HepG2 (cell line): ENCODE data around the gene LILRB5. TPM values are rescaled to one million over a fixed set of nuclear protein-coding genes. Genes with fewer than 3 reads are reported as not detected.

Source experiments
- ATAC-seq: fragments of 200-7000 bp; cut with Tn5 transposase; 3 replicates; pipeline ENCODE4 v1.9.1; 2020; ENCODE audit warnings: mild to moderate bottlenecking, moderate library complexity
- BruUV-seq: library from RNA; stranded (reverse); fragments of 400-500 nt; replicated peaks from 2 replicates; lab custom pipeline; 2021; lab: Mats Ljungman, UMichigan
- CTCF ChIA-PET: fragments of 300-600 bp; formaldehyde crosslinking; extraction: SDS; loops from one replicate; lab custom pipeline; 2021; ENCODE audit warnings: low total read pairs, inconsistent platforms, low intra/inter-chr PET ratio; lab: Yijun Ruan, JAX
- POLR2A ChIA-PET: fragments of 350-600 bp; sonication (Branson Sonifier 250); formaldehyde crosslinking; loops from one replicate; lab custom pipeline; 2020; ENCODE audit warnings: antibody characterized with exemption, inconsistent platforms; lab: Yijun Ruan, JAX
- DNase-seq: peaks from one replicate; pipeline ENCODE4 v3.0.0-alpha.2; 2015; ENCODE audit warnings: low spot score
- FAIRE-seq: peaks from 3 replicates; lab custom pipeline; 2011; peaks lifted over from hg19 to GRCh38; lab: Jason Lieb, UNC
- H2AFZ ChIP-seq: one replicate; pipeline ENCODE4 v1.6.1; 2011; ENCODE audit warnings: low read length, inconsistent platforms
- H3K27ac ChIP-seq: fragments of 300-600 bp; 3 replicates; pipeline ENCODE4 v1.8.0; 2011; ENCODE audit warnings: mixed run types, mild to moderate bottlenecking, mixed read lengths, low read length, inconsistent platforms; ENCODE audit not compliant: insufficient read depth; ENCODE audit errors: extremely low read length
- H3K27me3 ChIP-seq, 2 experiments: fragments of 200-600 bp in 1 of 2; 2 replicates in 1 of 2; 3 replicates in 1 of 2; pipeline versions ENCODE4 v1.6.0 to v1.8.0; 2011; ENCODE audit warnings: low read length in 2 of 2, mild to moderate bottlenecking in 2 of 2, moderate library complexity in 2 of 2, inconsistent platforms in 1 of 2; ENCODE audit not compliant: insufficient read depth in 2 of 2, control insufficient read depth in 1 of 2
- H3K36me3 ChIP-seq, 2 experiments: fragments of 200-600 bp in 1 of 2; replicated peaks in 1 of 2; 2 replicates in 1 of 2; 3 replicates in 1 of 2; pipeline versions ENCODE4 v1.5.1 to v1.8.0; 2011; ENCODE audit warnings: low read length in 2 of 2, inconsistent platforms in 1 of 2; ENCODE audit not compliant: insufficient read depth in 2 of 2, control insufficient read depth in 1 of 2
- H3K4me1 ChIP-seq: 2 replicates; pipeline ENCODE4 v1.5.1; 2012; ENCODE audit warnings: low read length, inconsistent platforms; ENCODE audit not compliant: insufficient read depth
- H3K4me2 ChIP-seq: 2 replicates; pipeline ENCODE4 v1.6.0; 2011; ENCODE audit warnings: low read depth, low read length, inconsistent platforms
- H3K4me3 ChIP-seq, 3 experiments: fragments of 200-600 bp in 1 of 3; sonication (generic), shearing (Covaris generic) in 1 of 3; replicated peaks in 1 of 3; 2 replicates each; pipeline ENCODE4 v1.5.1; 2011 to 2016; ENCODE audit warnings: low read length in 3 of 3, inconsistent platforms in 2 of 3, low read depth in 2 of 3, mild to moderate bottlenecking in 2 of 3, control low read depth in 1 of 3, mixed read lengths in 1 of 3; ENCODE audit not compliant: insufficient read depth in 1 of 3
- H3K79me2 ChIP-seq: one replicate; pipeline ENCODE4 v1.6.1; 2011; ENCODE audit warnings: low read length, inconsistent platforms; ENCODE audit not compliant: insufficient read depth
- H3K9ac ChIP-seq: 2 replicates; pipeline ENCODE4 v1.6.0; 2011; ENCODE audit warnings: mild to moderate bottlenecking, low read depth, low read length, inconsistent platforms; ENCODE audit not compliant: insufficient read depth
- H3K9me3 ChIP-seq: 2 replicates; pipeline ENCODE4 v1.5.1; 2012; ENCODE audit warnings: mild to moderate bottlenecking, low read length
- H4K20me1 ChIP-seq: 2 replicates; pipeline ENCODE4 v1.6.0; 2011; ENCODE audit warnings: inconsistent platforms, mild to moderate bottlenecking, low read length, moderate library complexity; ENCODE audit not compliant: insufficient read depth
- GZF1 ChIP-seq: sonication (generic); formaldehyde crosslinking; IDR thresholded peaks from 2 replicates; pipeline ENCODE4 v1.5.1; 2020; ENCODE audit warnings: mild to moderate bottlenecking, missing genetic modification reagents
- MTF2 ChIP-seq: sonication (generic); formaldehyde crosslinking; IDR thresholded peaks from 2 replicates; pipeline ENCODE4 v1.5.0; 2020; ENCODE audit warnings: missing genetic modification reagents, borderline replicate concordance
- NFRKB ChIP-seq: fragments of 450-650 bp; IDR thresholded peaks from 2 replicates; pipeline ENCODE4 v1.6.1; 2017
- SATB2 ChIP-seq: sonication (generic); formaldehyde crosslinking; IDR thresholded peaks from 2 replicates; pipeline ENCODE4 v1.5.0; 2020; ENCODE audit warnings: missing genetic modification reagents
- ZBTB20 ChIP-seq: sonication (generic); formaldehyde crosslinking; IDR thresholded peaks from 2 replicates; pipeline ENCODE4 v1.8.1; 2023; ENCODE audit warnings: missing genetic modification reagents, low read depth, mild to moderate bottlenecking, borderline replicate concordance
- ZIK1 ChIP-seq: sonication (generic); formaldehyde crosslinking; IDR thresholded peaks from 2 replicates; pipeline ENCODE4 v1.5.0; 2020; ENCODE audit warnings: mild to moderate bottlenecking, low read depth, missing genetic modification reagents, borderline replicate concordance
- ZMAT3 ChIP-seq: sonication (generic); formaldehyde crosslinking; conservative IDR thresholded peaks from 2 replicates; pipeline ENCODE4 v1.7.0; 2021; ENCODE audit warnings: missing genetic modification reagents
- ZNF256 ChIP-seq: sonication (generic); formaldehyde crosslinking; conservative IDR thresholded peaks from 2 replicates; pipeline ENCODE4 v1.4.0; 2020; ENCODE audit warnings: missing genetic modification reagents
- ZNF335 ChIP-seq: sonication (generic); formaldehyde crosslinking; IDR thresholded peaks from 2 replicates; pipeline ENCODE4 v1.4.0; 2020; ENCODE audit warnings: missing genetic modification reagents
- ZNF788 ChIP-seq: sonication (generic); formaldehyde crosslinking; IDR thresholded peaks from 2 replicates; pipeline ENCODE4 v1.5.0; 2020; ENCODE audit warnings: mild to moderate bottlenecking, missing genetic modification reagents, borderline replicate concordance
- WGBS: methylation state at CpG from one replicate; pipeline ENCODE4 v1.1.6; 2017; ENCODE audit warnings: low lambda C conversion rate; 5-methylcytosine and 5-hydroxymethylcytosine counted together
- in situ Hi-C: cut with HindIII; loops from 2 replicates; pipeline ENCODE4 v1.10.0; 2017; ENCODE audit warnings: low pct_unique_long_range_greater_than_20kb; ENCODE audit not compliant: extremely low pct_ligation_motif_present
- intact Hi-C: fragments of 100-400 bp; cut with micrococcal nuclease; formaldehyde crosslinking; loops from one replicate; pipeline ENCODE4 v1.10.0; 2022; ENCODE audit not compliant: unreplicated experiment
- polyA plus RNA-seq, 8 experiments: library from polyadenylated mRNA; depleted of rRNA in 3 of 8; stranded (reverse) in 7 of 8; unstranded in 1 of 8; fragments of >200 nt; fragmentation: Illumina TruSeq in 4 of 8; extraction: Trizol in 4 of 8; gene quantifications; 2 replicates each; pipeline versions ENCODE4 v1.2.1 to v1.2.3, GENCODE V29; 2011 to 2016; ENCODE audit warnings: low read depth in 4 of 8, missing spikeins in 1 of 8, mixed read lengths in 1 of 8; ENCODE audit not compliant: insufficient read depth in 1 of 8
- total RNA-seq, 5 experiments: library from RNA; depleted of rRNA; stranded (reverse); fragments of >200 nt; fragmentation: Illumina TruSeq; extraction: Trizol; gene quantifications; 2 replicates each; pipeline ENCODE4 v1.2.3, GENCODE V29; 2016; ENCODE audit warnings: low read depth in 1 of 5
- TF ChIP-seq, protein P1 (sequence below): sonication (generic); formaldehyde crosslinking; IDR thresholded peaks from 2 replicates; pipeline ENCODE4 v1.9.0; 2022; ENCODE audit warnings: low read depth, missing genetic modification reagents

The LILRB5 gene
- total and polyA plus RNA-seq, 2 of the 13 experiments (the other 11 are each of a cell fraction or from before 2014, with no cell fraction given), result not detected

DNA sequence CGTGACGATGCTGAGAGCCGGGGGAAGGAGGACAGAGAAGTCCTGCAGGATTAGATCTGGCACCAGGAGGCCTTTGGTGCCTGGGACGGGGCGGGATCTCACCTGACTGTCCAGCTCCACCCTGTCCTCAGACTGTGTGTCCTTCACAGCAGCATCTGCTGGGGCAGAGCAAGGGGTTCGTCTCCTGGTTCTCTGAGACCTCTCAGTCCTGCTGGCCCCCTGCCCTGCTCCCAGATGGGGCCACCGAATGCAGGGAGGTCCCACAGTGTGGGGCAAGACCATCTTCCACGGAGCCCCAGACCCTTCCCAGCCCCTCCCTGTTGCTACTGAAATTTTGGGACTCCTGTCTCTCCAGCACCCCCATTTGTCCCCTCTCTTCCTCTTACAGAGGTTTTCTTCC lies 38.8 kb downstream of the LILRB5 start:
- H3K9ac ChIP-seq, result no peak overlapping the region
- in situ Hi-C loops (no loop called here), intact Hi-C loops (no loop called here)
- no peak overlapping the region for H2AFZ ChIP-seq
- no peaks in the 10 kb centered on the region for H3K36me3 ChIP-seq
- H3K79me2 ChIP-seq, result no peaks in the 10 kb centered on the region
- no peaks in the 10 kb centered on the region for H4K20me1 ChIP-seq
- H3K4me3 ChIP-seq, result peak overlapping the region in 1 of 3 experiments; percentile 28; a peak in 1 of 6 replicates
- POLR2A ChIA-PET, result interaction anchor here (1.2 kb wide), 1 partner anchor 9 kb away, joined by 3 read pairs; no protein-coding TSS in a partner anchor
- DNase-seq (no peak), FAIRE-seq (no peak), ATAC-seq (peak; percentile 10; the same call in 1 of the 3 replicates)
- H3K27me3 ChIP-seq, result peaks cover 3 to 12% of the 10 kb centered on the region in 2 experiments; a peak in 4 of 5 replicates
- no peak for TF ChIP-seq MTF2 (CRISPR knock-in tag)
- TF ChIP-seq, protein P1, sequence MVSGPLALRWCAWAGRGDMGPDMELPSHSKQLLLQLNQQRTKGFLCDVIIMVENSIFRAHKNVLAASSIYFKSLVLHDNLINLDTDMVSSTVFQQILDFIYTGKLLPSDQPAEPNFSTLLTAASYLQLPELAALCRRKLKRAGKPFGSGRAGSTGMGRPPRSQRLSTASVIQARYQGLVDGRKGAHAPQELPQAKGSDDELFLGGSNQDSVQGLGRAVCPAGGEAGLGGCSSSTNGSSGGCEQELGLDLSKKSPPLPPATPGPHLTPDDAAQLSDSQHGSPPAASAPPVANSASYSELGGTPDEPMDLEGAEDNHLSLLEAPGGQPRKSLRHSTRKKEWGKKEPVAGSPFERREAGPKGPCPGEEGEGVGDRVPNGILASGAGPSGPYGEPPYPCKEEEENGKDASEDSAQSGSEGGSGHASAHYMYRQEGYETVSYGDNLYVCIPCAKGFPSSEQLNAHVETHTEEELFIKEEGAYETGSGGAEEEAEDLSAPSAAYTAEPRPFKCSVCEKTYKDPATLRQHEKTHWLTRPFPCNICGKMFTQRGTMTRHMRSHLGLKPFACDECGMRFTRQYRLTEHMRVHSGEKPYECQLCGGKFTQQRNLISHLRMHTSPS (CRISPR knock-in tag), result no peak
- no peak for TF ChIP-seq GZF1 (CRISPR knock-in tag)
- no peak for TF ChIP-seq ZBTB20 (CRISPR knock-in tag)
- TF ChIP-seq NFRKB, result no peak
- TF ChIP-seq SATB2, result no peak
- no peak for TF ChIP-seq ZNF335 (CRISPR knock-in tag)
- TF ChIP-seq ZIK1, result no peak
- TF ChIP-seq ZMAT3 (CRISPR knock-in tag), result no peak
- no peak for TF ChIP-seq ZNF788 (CRISPR knock-in tag)
- no peak for TF ChIP-seq ZNF256 (CRISPR knock-in tag)
- no peaks in the 10 kb centered on the region for H3K9me3 ChIP-seq
- BruUV-seq, result no TSS peak
- no peak overlapping the region for H3K27ac ChIP-seq
- H3K4me1 ChIP-seq, result peaks cover 21% of the 10 kb centered on the region
- no peak overlapping the region; the same call in 1 of the 2 replicates for H3K4me2 ChIP-seq
- WGBS, result 33% methylated on average over 1 of the region's 8 CpGs
- CTCF ChIA-PET, result no interaction called here
